Measurements from ENCODE around the gene TEAD4.

TEAD4 gene

GRCh38 chr12:3085341-3086139, 126.3 kb downstream of the TEAD4 start:
- DNase-seq, result no peak

- DNase-seq, result no peak
These were observed 127.0 kb downstream of the TEAD4 start for GRCh38 chr12:3086211-3086610.

- DNase-seq, result no peak
These were observed 127.6 kb downstream of the TEAD4 start for GRCh38 chr12:3086729-3087323.

- DNase-seq, result no peak
These were observed 128.8 kb downstream of the TEAD4 start for GRCh38 chr12:3087758-3088650.

- DNase-seq, result no peak
These were observed 130.4 kb downstream of the TEAD4 start for GRCh38 chr12:3089588-3089987.

All from NCI-H1417 treated with DMSO at 0.1 percent for 48 hours (cell line).